Activated CD4-positive, alpha-beta T cell treated with anti-CD3 and anti-CD28 coated beads, Interleukin-2, amount 50 U/mL, for 24 hours (primary cell): ENCODE data around the gene DNAJC30.

Experiments used
- DNase-seq, 2 donors: peaks; one replicate each; pipeline ENCODE4 v3.0.0-alpha.2; 2020; ENCODE audit warnings: low read depth in 1 of 2, low spot score in 1 of 2

Gene DNAJC30

GRCh38 chr7:73708961-73709549, 25.8 kb upstream of the DNAJC30 start:
- DNase-seq, result no peak

GRCh38 chr7:73707045-73707631, 23.9 kb upstream of the DNAJC30 start:
- DNase-seq, result no peak

GRCh38 chr7:73706126-73707044, 23.1 kb upstream of the DNAJC30 start:
- DNase-seq, result no peak

- no peak for DNase-seq
Observed at GRCh38 chr7:73705551-73705920, 22.3 kb upstream of the DNAJC30 start.

- no peak for DNase-seq
Observed at GRCh38 chr7:73704640-73705550, 21.6 kb upstream of the DNAJC30 start.

GRCh38 chr7:73703757-73704639, 20.7 kb upstream of the DNAJC30 start:
- no peak for DNase-seq

- DNase-seq, result no peak
Observed at GRCh38 chr7:73703225-73703624, 20.0 kb upstream of the DNAJC30 start.

- no peak for DNase-seq
Observed at GRCh38 chr7:73702665-73703064, 19.4 kb upstream of the DNAJC30 start.

- DNase-seq, result no peak
Observed at GRCh38 chr7:73702226-73702625, 19.0 kb upstream of the DNAJC30 start.

- DNase-seq, result no peak
Observed at GRCh38 chr7:73701357-73701995, 18.2 kb upstream of the DNAJC30 start.

- DNase-seq, result no peak
Observed at GRCh38 chr7:73700581-73701134, 17.4 kb upstream of the DNAJC30 start.

GRCh38 chr7:73700069-73700423, 16.8 kb upstream of the DNAJC30 start:
- no peak for DNase-seq

- no peak for DNase-seq
Observed at GRCh38 chr7:73699370-73700068, 16.3 kb upstream of the DNAJC30 start.

GRCh38 chr7:73698410-73698809, 15.2 kb upstream of the DNAJC30 start:
- DNase-seq, result no peak

GRCh38 chr7:73696372-73696771, 13.1 kb upstream of the DNAJC30 start:
- no peak for DNase-seq

GRCh38 chr7:73690646-73691045, 7.4 kb upstream of the DNAJC30 start:
- no peak for DNase-seq

- no peak for DNase-seq
Observed at GRCh38 chr7:73688288-73688687, 5.0 kb upstream of the DNAJC30 start.

GRCh38 chr7:73685311-73685710, 2.1 kb upstream of the DNAJC30 start:
- no peak for DNase-seq
